Activated CD8-positive, alpha-beta memory T cell treated with anti-CD3 and anti-CD28 coated beads, Interleukin-2, amount 10 ng/mL, durations not matched to agents 7 days and 5 days (primary cell): ENCODE results near the gene ATXN1. TPM values are rescaled to one million over a fixed set of nuclear protein-coding genes. Genes with fewer than 3 reads are reported as not detected.

Experiments used
- ATAC-seq: fragments of 150-1000 bp; cut with Tn5 transposase; one replicate; pipeline ENCODE4 v1.10.0; 2021; ENCODE audit warnings: moderate library complexity
- CTCF ChIA-PET: fragments of 350-600 bp; sonication (Branson Sonifier 250); formaldehyde crosslinking; loops from one replicate; lab custom pipeline; 2021; ENCODE audit warnings: antibody characterized with exemption; lab: Charles Lee
- DNase-seq: peaks from one replicate; pipeline ENCODE4 v3.0.0-alpha.2; 2020
- H3K27ac Mint-ChIP-seq: one replicate; pipeline ENCODE4 v1.8.0; 2021; ENCODE audit warnings: mild to moderate bottlenecking, mixed read lengths
- H3K27me3 Mint-ChIP-seq: one replicate; pipeline ENCODE4 v1.8.0; 2021; ENCODE audit warnings: mixed read lengths
- H3K36me3 Mint-ChIP-seq: one replicate; pipeline ENCODE4 v1.8.0; 2021; ENCODE audit warnings: mild to moderate bottlenecking, mixed read lengths
- H3K4me1 Mint-ChIP-seq: one replicate; pipeline ENCODE4 v1.8.0; 2021; ENCODE audit warnings: mixed read lengths
- H3K4me3 Mint-ChIP-seq: one replicate; pipeline ENCODE4 v1.8.0; 2021; ENCODE audit warnings: mild to moderate bottlenecking, moderate library complexity, mixed read lengths
- H3K9me3 Mint-ChIP-seq: one replicate; pipeline ENCODE4 v1.8.0; 2022; ENCODE audit warnings: low read depth, mixed read lengths
- total RNA-seq, 2 experiments: library from RNA; stranded (reverse); gene quantifications; one replicate each; pipeline ENCODE4 v1.2.3, GENCODE V29; 2021

The ATXN1 gene
- total RNA-seq: 100 to 1,000 TPM in 1 of 2 experiments, 10 to 100 TPM in 1; 84.6 to 117 TPM

DNA sequence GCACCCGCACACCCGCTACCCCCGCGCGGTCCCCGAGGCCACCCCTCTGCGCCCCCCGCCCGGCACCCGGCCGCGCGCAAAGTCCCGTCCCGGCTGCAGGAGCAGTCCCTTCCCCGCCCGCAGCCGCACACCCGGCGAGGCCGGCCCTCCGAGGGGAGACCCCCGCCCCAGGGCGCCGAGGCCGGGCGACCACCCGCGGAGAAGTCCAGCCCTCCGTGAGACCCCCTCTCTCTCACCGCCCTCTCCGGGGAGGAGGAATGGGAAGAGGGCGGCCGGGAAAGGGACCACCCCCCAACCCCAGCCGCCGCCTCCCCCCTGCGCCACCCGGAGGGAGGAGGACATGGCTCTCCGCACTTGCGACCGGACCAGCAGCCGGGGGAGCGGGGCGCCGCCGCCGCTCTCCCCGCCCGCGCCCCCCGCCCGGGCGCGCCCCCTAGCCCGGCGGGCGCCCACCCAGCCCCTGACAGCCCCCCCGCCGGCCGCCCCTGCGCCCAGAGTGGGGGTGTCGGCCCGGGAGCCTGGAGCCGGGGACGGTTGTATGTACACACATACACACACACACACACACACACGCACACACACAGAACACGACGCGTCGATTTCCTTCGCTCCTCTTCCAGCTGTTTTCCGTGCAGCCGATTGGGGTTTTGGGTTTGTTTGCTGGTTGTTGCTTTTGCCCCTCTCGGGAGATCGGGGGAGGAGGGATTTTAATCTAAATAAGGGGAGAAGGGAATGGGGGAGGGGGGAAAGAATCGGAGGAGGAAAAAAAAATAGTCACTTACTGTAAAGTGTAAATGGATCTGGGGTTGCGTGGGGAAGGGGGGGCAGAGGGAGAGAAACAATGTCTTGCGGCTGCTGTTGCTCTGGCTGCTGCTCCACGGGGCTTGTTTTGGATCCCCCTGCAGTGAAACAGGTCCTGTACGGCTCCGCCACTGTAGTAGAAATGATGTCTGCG, at the start of gene ATXN1:
Gene ATXN1, minus strand, starts transcription at position 945 of the 955 bp plus-strand sequence.
- no peaks in the 10 kb centered on the region for H3K27me3 Mint-ChIP-seq
- peak within 1 kb of the TSS; percentile 100 for H3K4me3 Mint-ChIP-seq
- DNase-seq (peak; percentile 66), ATAC-seq (peak; percentile 10)
- H3K9me3 Mint-ChIP-seq: no peaks in the 10 kb centered on the region
- H3K27ac Mint-ChIP-seq: peak within 1 kb of the TSS; percentile 99
- H3K4me1 Mint-ChIP-seq: peaks cover 57% of the 10 kb centered on the region
- CTCF ChIA-PET: interaction anchor here (0.8 to 5.8 kb wide), 35 partner anchors 11 to 441 kb away, joined by 3 to 60 read pairs (median 5); no protein-coding TSS in a partner anchor
- H3K36me3 Mint-ChIP-seq: peaks cover 18% of the 10 kb centered on the region

GRCh38 chr6:16810411-16810810, 49.2 kb upstream of the ATXN1 start:
- Mint-ChIP-seq H3K9me3 (peaks cover 18% of the 10 kb centered on the region), H3K4me1 (peaks cover 2% of the 10 kb centered on the region), H3K27me3 (peaks cover 3% of the 10 kb centered on the region), H3K4me3 (no peak overlapping the region), H3K27ac (no peak overlapping the region), H3K36me3 (peaks cover 24% of the 10 kb centered on the region)
- DNase-seq (no peak), ATAC-seq (no peak)
- CTCF ChIA-PET: no interaction called here

GRCh38 chr6:16809753-16810358, 48.6 kb upstream of the ATXN1 start:
- Mint-ChIP-seq H3K36me3 (peaks cover 24% of the 10 kb centered on the region), H3K9me3 (peaks cover 18% of the 10 kb centered on the region), H3K4me3 (no peak overlapping the region), H3K27me3 (peaks cover 3% of the 10 kb centered on the region), H3K4me1 (peaks cover 2% of the 10 kb centered on the region), H3K27ac (no peak overlapping the region)
- DNase-seq (no peak), ATAC-seq (no peak)
- CTCF ChIA-PET: no interaction called here

DNA sequence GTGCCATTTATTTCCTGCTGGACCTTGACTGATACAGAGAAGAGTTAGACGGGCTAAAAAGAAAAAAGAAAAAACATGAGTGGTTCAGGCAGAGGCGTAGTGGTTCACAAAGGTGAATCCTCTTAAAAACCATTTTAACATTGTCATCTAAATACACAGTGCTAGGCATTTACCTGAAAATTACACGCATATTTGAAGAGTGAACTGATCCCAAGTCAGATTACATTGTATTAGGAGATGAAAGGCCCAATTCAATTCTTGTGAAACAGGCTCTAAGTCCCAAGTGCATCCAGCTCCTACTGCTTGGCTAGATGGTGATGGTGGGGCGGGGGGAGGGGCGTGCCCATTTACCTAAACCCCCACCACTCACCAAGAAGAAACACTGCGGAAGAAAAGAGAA, 46.7 kb upstream of the ATXN1 start:
- Mint-ChIP-seq H3K27ac (no peak overlapping the region), H3K4me1 (peaks cover 2% of the 10 kb centered on the region), H3K4me3 (no peak overlapping the region), H3K36me3 (peaks cover 21% of the 10 kb centered on the region), H3K27me3 (peaks cover 3% of the 10 kb centered on the region), H3K9me3 (peaks cover 16% of the 10 kb centered on the region)
- DNase-seq (no peak), ATAC-seq (no peak)
- CTCF ChIA-PET: no interaction called here

GRCh38 chr6:16806363-16806762, 45.1 kb upstream of the ATXN1 start:
- H3K4me1 Mint-ChIP-seq: peaks cover 5% of the 10 kb centered on the region
- no peak for ATAC-seq
- no peak for DNase-seq
- no peak overlapping the region for H3K27ac Mint-ChIP-seq
- H3K9me3 Mint-ChIP-seq: peaks cover 10% of the 10 kb centered on the region
- peaks cover 10% of the 10 kb centered on the region for H3K36me3 Mint-ChIP-seq
- CTCF ChIA-PET: interaction anchor here (0.9 to 1.2 kb wide), 2 partner anchors 36 to 412 kb away, joined by 4 to 6 read pairs; no protein-coding TSS in a partner anchor
- H3K27me3 Mint-ChIP-seq: peaks cover 3% of the 10 kb centered on the region
- H3K4me3 Mint-ChIP-seq: no peak overlapping the region

GRCh38 chr6:16805243-16805950, 44.1 kb upstream of the ATXN1 start:
- peaks cover 7% of the 10 kb centered on the region for H3K36me3 Mint-ChIP-seq
- H3K4me3 Mint-ChIP-seq: no peak overlapping the region
- peaks cover 3% of the 10 kb centered on the region for H3K4me1 Mint-ChIP-seq
- peaks cover 3% of the 10 kb centered on the region for H3K27me3 Mint-ChIP-seq
- peaks cover 8% of the 10 kb centered on the region for H3K9me3 Mint-ChIP-seq
- DNase-seq (no peak), ATAC-seq (no peak)
- H3K27ac Mint-ChIP-seq: no peak overlapping the region
- CTCF ChIA-PET: interaction anchor here (0.9 to 1.2 kb wide), 2 partner anchors 35 to 411 kb away, joined by 4 to 6 read pairs; no protein-coding TSS in a partner anchor

DNA sequence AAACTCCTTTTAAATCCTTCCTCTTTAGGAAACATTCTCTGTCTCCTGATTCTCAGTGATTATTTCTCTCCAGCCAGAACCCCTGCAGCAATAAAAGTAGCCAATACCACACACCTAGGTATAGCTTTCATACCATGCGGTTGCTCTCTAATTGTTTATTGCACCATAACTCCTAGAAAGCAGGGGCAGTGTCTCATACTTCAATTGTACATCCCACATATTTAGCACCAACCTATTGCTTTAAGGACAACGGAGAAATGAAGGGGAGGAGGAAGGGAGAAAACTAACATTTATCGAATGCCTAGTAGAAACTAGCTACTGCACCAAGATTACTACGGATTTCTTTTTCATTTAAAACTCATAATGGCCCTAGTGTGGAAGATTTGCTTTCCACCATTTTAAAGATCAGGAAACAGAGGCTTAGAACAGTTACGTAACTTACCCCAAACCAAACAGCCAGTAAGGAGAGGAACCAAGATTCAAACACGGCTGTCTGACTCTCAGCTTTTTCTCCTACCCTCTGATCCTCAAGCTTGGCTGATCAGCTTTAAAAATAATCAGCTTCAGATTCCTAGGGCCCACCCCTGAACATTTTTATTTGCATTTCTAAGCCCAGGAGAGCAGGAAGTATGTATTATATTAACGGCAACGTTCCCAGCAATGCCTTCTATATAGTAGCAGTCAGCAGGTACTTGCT, 43.4 kb upstream of the ATXN1 start:
- Mint-ChIP-seq H3K36me3 (peaks cover under 1% of the 10 kb centered on the region), H3K4me3 (no peak overlapping the region), H3K9me3 (peaks cover 2% of the 10 kb centered on the region), H3K27me3 (no peaks in the 10 kb centered on the region), H3K27ac (no peak overlapping the region), H3K4me1 (peaks cover 3% of the 10 kb centered on the region)
- CTCF ChIA-PET: interaction anchor here (1.2 kb wide), 1 partner anchor 34 kb away, joined by 6 read pairs; no protein-coding TSS in a partner anchor
- no peak for ATAC-seq
- no peak for DNase-seq

DNA sequence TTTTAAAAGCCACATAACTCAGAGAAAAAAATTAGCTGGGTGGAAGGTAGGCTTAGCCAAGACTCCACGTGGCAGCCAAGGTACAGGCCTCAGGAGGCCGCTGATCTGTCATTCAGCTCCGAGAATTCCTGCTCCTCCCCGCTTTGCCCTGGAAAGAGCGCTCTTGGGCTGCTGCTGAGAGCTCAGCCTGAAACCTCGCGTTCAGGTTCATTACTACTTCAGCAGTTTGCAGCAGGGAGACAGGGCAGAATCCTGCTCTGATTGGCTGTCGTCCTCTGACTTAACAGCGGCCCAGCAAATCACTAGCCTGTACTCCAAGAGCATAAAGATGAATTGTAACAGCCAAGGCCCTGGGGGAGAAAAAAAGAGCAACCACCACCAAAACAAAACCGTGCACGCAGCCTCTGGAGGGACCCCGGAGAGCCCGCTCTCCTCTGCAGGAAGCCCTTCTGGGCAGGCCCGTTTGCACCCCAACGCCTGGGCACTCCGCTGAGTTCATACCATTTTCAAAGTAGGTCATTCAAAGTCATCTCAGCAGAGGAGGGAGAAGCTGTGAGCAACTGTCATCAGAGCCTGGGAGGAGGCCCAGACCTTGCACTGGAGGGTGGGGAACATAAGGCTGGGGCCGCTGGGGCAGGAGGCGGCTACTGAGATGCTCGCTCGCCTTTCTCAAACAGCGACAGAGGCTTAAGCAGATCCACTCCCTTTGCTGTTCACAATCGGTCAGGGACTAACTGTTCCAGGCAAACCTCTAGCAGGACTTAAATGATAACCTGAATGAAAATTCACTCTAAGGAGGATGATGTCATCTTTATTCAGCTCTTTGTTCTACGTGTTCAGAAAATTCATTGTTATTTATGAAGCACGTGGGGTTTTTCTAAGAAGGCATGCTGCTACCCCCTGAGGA, 42.3 kb upstream of the ATXN1 start:
- Mint-ChIP-seq H3K9me3 (no peaks in the 10 kb centered on the region), H3K4me1 (peaks cover 3% of the 10 kb centered on the region), H3K27me3 (no peaks in the 10 kb centered on the region), H3K27ac (no peak overlapping the region), H3K36me3 (no peaks in the 10 kb centered on the region), H3K4me3 (no peak overlapping the region)
- DNase-seq: no peak
- ATAC-seq: no peak
- CTCF ChIA-PET: no interaction called here

DNA sequence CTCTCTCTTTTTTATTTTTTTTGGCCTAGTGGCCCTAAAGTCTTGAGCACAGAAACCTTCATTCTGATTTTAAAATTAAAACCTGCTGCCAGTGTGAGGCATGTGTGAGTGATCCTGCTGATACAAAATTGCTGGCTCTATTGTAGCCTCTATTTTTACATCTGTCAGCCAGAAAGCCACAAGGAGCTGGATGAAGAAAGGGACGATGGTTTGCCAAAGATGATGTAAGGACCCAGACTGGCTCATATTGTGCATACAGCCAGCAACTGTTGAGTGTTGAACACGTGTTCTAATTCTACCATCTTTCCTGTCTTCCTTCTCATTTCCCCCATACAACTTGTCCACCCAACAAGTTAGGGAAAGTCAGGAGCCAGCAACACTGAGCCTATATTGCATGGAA, 40.8 kb upstream of the ATXN1 start:
- Mint-ChIP-seq H3K27me3 (no peaks in the 10 kb centered on the region), H3K4me1 (peaks cover 3% of the 10 kb centered on the region), H3K27ac (no peak overlapping the region), H3K9me3 (no peaks in the 10 kb centered on the region), H3K36me3 (no peaks in the 10 kb centered on the region), H3K4me3 (no peak overlapping the region)
- CTCF ChIA-PET: interaction anchor here (1.6 kb wide), 1 partner anchor 30 kb away, joined by 6 read pairs; no protein-coding TSS in a partner anchor
- DNase-seq (no peak), ATAC-seq (no peak)

- no peak for ATAC-seq
- Mint-ChIP-seq H3K27me3 (no peaks in the 10 kb centered on the region), H3K36me3 (no peaks in the 10 kb centered on the region), H3K4me1 (peaks cover 3% of the 10 kb centered on the region), H3K9me3 (no peaks in the 10 kb centered on the region), H3K27ac (no peak overlapping the region), H3K4me3 (no peak overlapping the region)
- DNase-seq: no peak
- CTCF ChIA-PET: interaction anchor here (1.6 kb wide), 1 partner anchor 29 kb away, joined by 6 read pairs; no protein-coding TSS in a partner anchor
Measured at GRCh38 chr6:16800942-16801341, 39.7 kb upstream of the ATXN1 start.

DNA sequence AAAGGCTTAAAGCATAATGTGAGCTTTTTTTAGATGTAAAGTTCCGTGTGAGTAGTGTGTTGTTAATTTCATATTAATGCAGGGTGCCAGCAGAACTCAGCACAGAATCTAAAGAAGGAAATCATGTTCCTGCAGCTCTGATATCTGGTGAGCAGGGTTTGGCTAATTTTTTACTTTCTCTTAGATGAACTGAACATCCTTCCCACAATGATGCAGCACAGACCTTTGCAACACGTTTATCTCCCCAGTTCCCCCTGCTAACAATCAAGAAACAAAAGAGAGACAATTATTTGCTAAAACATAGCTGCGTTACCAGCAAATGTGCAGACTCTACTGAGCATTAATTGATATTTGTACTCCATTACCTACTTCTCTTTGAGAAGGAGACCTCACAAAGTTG, 39.1 kb upstream of the ATXN1 start:
- Mint-ChIP-seq H3K4me1 (peaks cover 3% of the 10 kb centered on the region), H3K36me3 (no peaks in the 10 kb centered on the region)
- CTCF ChIA-PET: no interaction called here

More for the DNA sequence above, 39.1 kb upstream of the ATXN1 start:
- DNase-seq (no peak), ATAC-seq (no peak)
- Mint-ChIP-seq H3K9me3 (no peaks in the 10 kb centered on the region), H3K4me3 (no peak overlapping the region), H3K27ac (no peak overlapping the region), H3K27me3 (peaks cover 3% of the 10 kb centered on the region)
